Suprapubic skin (tissue), 4 donors: Measurements from ENCODE around the gene SCNM1. TPM values are rescaled to one million over a fixed set of nuclear protein-coding genes. Genes with fewer than 3 reads are reported as not detected.
"Not testable (repeated sequence)": the region's sequence is repeated elsewhere in the genome, so short reads cannot be mapped to it uniquely, and the experiment has no call there.

Experiments
- DNase-seq, 2 donors: peaks; one replicate each; pipeline ENCODE4 v3.0.0-alpha.2; 2019; ENCODE audit warnings: low spot score in 2 of 2
- H3K27ac ChIP-seq: fragments of 200-600 bp; sonication (generic); one replicate; pipeline ENCODE4 v1.5.1; 2019
- H3K27me3 ChIP-seq: fragments of 200-600 bp; sonication (generic); one replicate; pipeline ENCODE4 v1.5.1; 2019
- H3K36me3 ChIP-seq: fragments of 200-600 bp; sonication (generic); one replicate; pipeline ENCODE4 v1.5.1; 2019
- H3K4me1 ChIP-seq: fragments of 200-600 bp; sonication (generic); one replicate; pipeline ENCODE4 v1.5.1; 2019
- H3K4me3 ChIP-seq: fragments of 200-600 bp; sonication (generic); one replicate; pipeline ENCODE4 v1.5.1; 2019; ENCODE audit warnings: mild to moderate bottlenecking
- H3K9me3 ChIP-seq: fragments of 200-600 bp; sonication (generic); one replicate; pipeline ENCODE4 v1.5.1; 2019
- CTCF ChIP-seq, 2 donors: fragments of 200-600 bp in 1 of 2; fragments of 450-650 bp in 1 of 2; sonication (generic) in 1 of 2; IDR thresholded peaks; one replicate each; pipeline ENCODE4 v1.5.1; 2016 to 2019; ENCODE audit warnings: antibody characterized with exemption in 2 of 2, mild to moderate bottlenecking in 1 of 2, moderate library complexity in 1 of 2
- EP300 ChIP-seq: sonication (generic); formaldehyde crosslinking; IDR thresholded peaks from one replicate; pipeline ENCODE4 v1.6.1; 2017; ENCODE audit warnings: antibody characterized with exemption
- POLR2A ChIP-seq, 2 donors: fragments of 450-650 bp; IDR thresholded peaks; one replicate each; pipeline ENCODE4 v1.6.1; 2017; ENCODE audit warnings: antibody characterized with exemption in 2 of 2, mild to moderate bottlenecking in 2 of 2, moderate library complexity in 2 of 2
- POLR2AphosphoS5 ChIP-seq, 3 donors: sonication (generic); formaldehyde crosslinking; IDR thresholded peaks; one replicate each; pipeline ENCODE4 v1.6.1; 2017; ENCODE audit warnings: antibody characterized with exemption in 3 of 3
- WGBS: methylation state at CpG from one replicate; pipeline ENCODE4 v1.1.5; 2018; 5-methylcytosine and 5-hydroxymethylcytosine counted together
- total RNA-seq, 4 donors: library from RNA; depleted of rRNA; stranded (reverse); fragments of >200 nt; gene quantifications; one replicate each; pipeline ENCODE4 v1.1.0, GENCODE V29; 2016

SCNM1 gene
- total RNA-seq, 4 donors from 2014 or later = 29.6 to 40.6 (median 35.4) TPM

DNA sequence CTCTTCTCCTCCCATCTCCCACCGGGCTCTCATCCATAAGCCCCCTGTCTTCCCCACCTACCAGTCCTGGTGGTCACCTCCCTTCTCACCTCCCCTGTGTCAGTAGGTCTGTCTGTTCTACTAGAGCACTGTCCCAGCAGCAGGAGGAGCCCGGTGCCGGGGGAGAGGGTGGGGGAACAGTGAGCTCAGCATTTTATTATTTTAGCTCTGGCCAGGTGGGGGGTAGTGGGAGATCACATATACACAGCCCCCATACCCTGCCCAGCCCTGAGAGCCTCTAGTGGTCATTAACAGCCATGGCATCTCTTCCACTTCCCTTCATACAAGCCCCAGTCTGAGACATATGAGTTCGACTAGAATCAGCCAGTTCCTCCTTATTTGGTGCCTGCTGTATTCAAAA is 9.9 kb downstream of the SCNM1 start, which contains the start of gene TMOD4:
Gene TMOD4 (minus strand): TSS at position 119 of the 400 bp plus-strand sequence. CDS start 1,106 bp downstream, outside the sequence.
- Histone ChIP-seq H3K4me3 (no peak within 1 kb of the TSS), H3K27me3 (no peaks in the 10 kb centered on the region), H3K4me1 (peaks cover 8% of the 10 kb centered on the region), H3K9me3 (no peaks in the 10 kb centered on the region), H3K36me3 (peaks cover 81% of the 10 kb centered on the region), H3K27ac (no peak within 1 kb of the TSS)
- DNase-seq = no peak
- WGBS = 47% methylated on average over 4 of the region's 4 CpGs
- TF ChIP-seq POLR2AphosphoS5 (IDR thresholded peaks at IDR 0.05) (no peak), CTCF (IDR thresholded peaks at IDR 0.05) (peak in 1 of 2 donors; percentile 45)

DNA sequence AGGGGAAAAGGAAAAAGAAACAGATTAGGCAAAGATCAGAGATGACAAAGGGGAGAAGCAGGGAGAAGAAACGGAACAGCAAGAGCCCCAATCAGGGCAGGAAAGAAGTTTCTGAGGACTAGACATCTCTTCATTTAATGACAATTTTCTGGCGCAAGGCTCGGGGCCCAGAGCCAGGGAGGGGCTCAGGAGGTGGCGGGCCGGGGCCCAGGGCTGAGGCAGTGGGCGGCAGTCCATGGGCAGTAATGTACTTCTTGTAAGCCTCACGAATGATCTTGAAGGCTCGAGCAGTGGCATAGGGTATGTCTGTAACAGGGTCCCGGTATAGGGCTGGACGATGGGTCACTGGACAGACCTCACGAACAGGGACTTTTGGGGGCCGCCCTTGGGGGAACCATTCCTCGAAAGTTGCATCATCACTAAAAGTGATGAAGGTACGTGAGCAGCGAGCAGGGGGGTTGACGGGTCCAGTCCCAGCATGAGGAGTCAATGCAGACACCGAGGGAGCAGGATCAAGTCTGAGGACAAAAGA is 10.6 kb downstream of the SCNM1 start:
- H3K4me3 ChIP-seq = no peak overlapping the region
- H3K4me1 ChIP-seq = peaks cover 8% of the 10 kb centered on the region
- no peaks in the 10 kb centered on the region for H3K27me3 ChIP-seq
- peaks cover 84% of the 10 kb centered on the region for H3K36me3 ChIP-seq
- WGBS = 92% methylated on average over 17 of the region's 17 CpGs
- no peak for DNase-seq
- no peaks in the 10 kb centered on the region for H3K9me3 ChIP-seq
- TF ChIP-seq POLR2A (IDR thresholded peaks at IDR 0.05) = no peak
- TF ChIP-seq EP300 = no peak
- TF ChIP-seq CTCF (IDR thresholded peaks at IDR 0.05) = no peak
- no peak for TF ChIP-seq POLR2AphosphoS5 (IDR thresholded peaks at IDR 0.05)
- H3K27ac ChIP-seq = no peak overlapping the region

DNA sequence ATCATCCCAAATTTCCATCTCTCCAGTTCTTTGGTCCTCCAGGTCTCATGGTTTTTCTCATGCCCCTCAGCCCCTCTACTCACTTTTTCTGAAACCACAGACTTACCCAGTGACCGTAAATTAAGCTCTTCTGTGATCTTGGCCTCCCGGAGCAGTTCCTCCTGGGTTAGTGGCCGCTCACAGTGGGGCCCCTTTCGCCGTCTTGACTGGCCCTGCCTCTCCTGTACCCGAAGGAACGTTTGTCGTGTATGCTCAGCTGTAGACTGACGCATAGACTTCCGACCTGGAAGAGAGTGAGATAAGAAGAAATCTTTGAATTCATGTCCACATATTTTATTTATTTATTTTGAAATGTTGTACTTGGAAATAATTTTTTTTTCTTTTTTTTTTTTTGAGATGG is 18.3 kb downstream of the SCNM1 start:
- Histone ChIP-seq H3K9me3 (no peaks in the 10 kb centered on the region), H3K4me1 (peaks cover 14% of the 10 kb centered on the region), H3K27me3 (no peaks in the 10 kb centered on the region), H3K36me3 (peaks cover 69% of the 10 kb centered on the region), H3K27ac (no peak overlapping the region), H3K4me3 (no peak overlapping the region)
- 94% methylated on average over 10 of the region's 10 CpGs for WGBS
- TF ChIP-seq CTCF (IDR thresholded peaks at IDR 0.05) = no peak
- no peak for TF ChIP-seq EP300
- no peak for TF ChIP-seq POLR2A (IDR thresholded peaks at IDR 0.05)
- TF ChIP-seq POLR2AphosphoS5 (IDR thresholded peaks at IDR 0.05) = no peak
- DNase-seq = no peak

- Histone ChIP-seq H3K9me3 (no peaks in the 10 kb centered on the region), H3K4me1 (peaks cover 24% of the 10 kb centered on the region), H3K27ac (no peak overlapping the region), H3K36me3 (peaks cover 39% of the 10 kb centered on the region), H3K4me3 (no peak overlapping the region), H3K27me3 (no peaks in the 10 kb centered on the region)
- TF ChIP-seq CTCF (IDR thresholded peaks at IDR 0.05) = no peak
- TF ChIP-seq POLR2A (IDR thresholded peaks at IDR 0.05) = no peak
- no peak for TF ChIP-seq EP300
- no peak for TF ChIP-seq POLR2AphosphoS5 (IDR thresholded peaks at IDR 0.05)
- 72% methylated on average over 1 of the region's 1 CpG for WGBS
- no peak for DNase-seq
Measured at GRCh38 chr1:151187205-151187604, 21.3 kb downstream of the SCNM1 start.

DNA sequence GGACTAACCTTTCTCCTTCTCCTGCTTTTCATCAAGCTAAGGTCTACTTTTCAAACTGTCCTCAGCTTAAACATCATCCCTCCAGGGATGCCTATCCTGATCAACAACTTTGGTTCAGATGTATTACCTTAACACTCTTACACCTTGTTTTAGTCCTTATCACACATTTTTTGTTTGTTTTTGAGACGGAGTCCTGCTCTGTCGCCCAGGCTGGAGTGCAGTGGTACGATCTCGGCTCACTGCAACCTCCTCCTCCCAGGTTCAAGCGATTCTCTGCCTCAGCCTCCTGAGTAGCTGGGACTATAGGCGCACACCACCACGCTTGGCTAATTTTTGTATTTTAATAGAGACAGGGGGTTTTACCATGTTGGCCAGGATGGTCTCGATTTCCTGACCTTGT is 22.7 kb downstream of the SCNM1 start:
- H3K27ac ChIP-seq, DNase-seq, H3K27me3 ChIP-seq, H3K9me3 ChIP-seq: not testable (repeated sequence)
- Histone ChIP-seq H3K4me1 (peaks cover 24% of the 10 kb centered on the region), H3K4me3 (peak overlapping the region; percentile 81), H3K36me3 (peaks cover 24% of the 10 kb centered on the region)
- WGBS = 81% methylated on average over 8 of the region's 8 CpGs
